ENCODE measurements around the gene GPN3. TPM values are rescaled to one million over a fixed set of nuclear protein-coding genes. Genes with fewer than 3 reads are reported as not detected.

Gene GPN3
- total and polyA plus RNA-seq, 2 of the 8 experiments (the other 6 are each of a cell fraction or from before 2014, with no cell fraction given): 49.7 to 52.9 TPM

DNA sequence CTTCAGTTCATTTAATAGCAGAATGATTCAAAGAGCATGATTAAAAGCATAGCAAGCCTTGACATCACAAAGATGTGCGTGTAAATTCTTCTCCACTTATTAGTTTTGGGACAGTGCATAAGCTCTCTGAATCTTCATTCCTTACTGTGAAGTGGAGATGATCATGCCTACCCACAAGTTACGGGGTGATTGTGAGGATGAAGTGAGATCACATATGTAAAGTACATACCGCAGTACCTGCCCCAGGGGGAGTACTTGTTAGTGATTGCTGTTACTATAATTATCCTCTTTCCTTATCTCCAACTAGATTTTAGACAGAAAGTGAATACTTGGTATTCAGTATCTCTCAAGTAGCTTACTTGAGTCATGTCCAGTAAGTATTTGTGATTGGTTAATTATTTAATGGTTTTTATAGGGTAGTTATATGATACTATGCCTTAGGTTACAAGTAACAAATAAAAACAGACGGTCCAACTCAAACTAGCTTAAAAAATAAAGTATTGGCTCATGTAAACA, 40.1 kb upstream of the GPN3 start:
- H3K4me3 ChIP-seq (ENCODE audit: extremely low read depth in 1 of 4, insufficient read depth in 2 of 4, low read depth in 3 of 4, low read length in 4 of 4): no peak overlapping the region
- POLR2A ChIA-PET (ENCODE audit: partially characterized antibody): no interaction called here
- no peak overlapping the region for H2AK5ac ChIP-seq (ENCODE audit: low read depth, low read length)
- H3K79me1 ChIP-seq (ENCODE audit: low read depth, low read length): no peaks in the 10 kb centered on the region
- H3K18ac ChIP-seq (ENCODE audit: extremely low read depth, low read length): no peak overlapping the region
- H2BK20ac ChIP-seq (ENCODE audit: low read length): no peak overlapping the region
- no peak overlapping the region for H3K56ac ChIP-seq (replicated peaks; ENCODE audit: insufficient read length, low read depth, low read length)
- H3K14ac ChIP-seq (ENCODE audit: insufficient read length): no peak overlapping the region
- H2AFZ ChIP-seq (ENCODE audit: low read length): no peak overlapping the region
- H2BK12ac ChIP-seq (ENCODE audit: low read depth, low read length): no peak overlapping the region
- H4K5ac ChIP-seq (ENCODE audit: insufficient read length, low read depth, low read length): no peak overlapping the region
- H3K9me3 ChIP-seq (ENCODE audit: insufficient read depth in 2 of 2, low read depth in 1 of 2, low read length in 1 of 2): no peaks in the 10 kb centered on the region
- H3K27ac ChIP-seq (ENCODE audit: low read depth, low read length): no peak overlapping the region
- H4K20me1 ChIP-seq (replicated peaks in 1 of 2; ENCODE audit: control insufficient read depth in 1 of 2, insufficient read depth in 2 of 2, low read length in 2 of 2): no peaks in the 10 kb centered on the region
- no peak overlapping the region for H3K23ac ChIP-seq (ENCODE audit: insufficient read length)
- CTCF ChIA-PET (ENCODE audit: partially characterized antibody): interaction anchor here (0.8 to 9.3 kb wide), 4 partner anchors 58 to 112 kb away, joined by 3 to 117 read pairs (median 4); partner anchors contain the start of gene ARPC3
- no peak for FAIRE-seq
- H3K4ac ChIP-seq (replicated peaks; ENCODE audit: insufficient read length, low read depth, low read length): no peak overlapping the region
- no peaks in the 10 kb centered on the region for H3K36me3 ChIP-seq (ENCODE audit: control insufficient read depth in 2 of 4, insufficient read depth in 4 of 4, low read length in 3 of 4)
- H3K79me2 ChIP-seq (ENCODE audit: control insufficient read depth in 1 of 2, insufficient read depth in 2 of 2, low read length in 2 of 2): no peaks in the 10 kb centered on the region
- H2BK120ac ChIP-seq (replicated peaks; ENCODE audit: low read depth, low read length): no peak overlapping the region
- no peak overlapping the region for H3K9ac ChIP-seq (replicated peaks in 1 of 4; ENCODE audit: extremely low read depth in 1 of 4, low read depth in 3 of 4, low read length in 3 of 4)
- H2BK5ac ChIP-seq (ENCODE audit: low read depth, low read length): no peak overlapping the region
- H2BK15ac ChIP-seq (ENCODE audit: low read length): no peak overlapping the region
- no peak overlapping the region for H4K91ac ChIP-seq (replicated peaks; ENCODE audit: insufficient read length, low read length)
- H3K4me2 ChIP-seq (ENCODE audit: insufficient read depth in 1 of 2, low read depth in 2 of 2, low read length in 2 of 2): no peak overlapping the region
- no peak overlapping the region for H4K8ac ChIP-seq (ENCODE audit: extremely low read depth, insufficient read depth, low read length)
- WGBS, 2 experiments (ENCODE audit: extremely low coverage in 1 of 2, insufficient coverage in 1 of 2, insufficient read length in 1 of 2, insufficient replicate concordance in 2 of 2, low coverage in 1 of 2, low lambda C conversion rate in 2 of 2, missing lambda C conversion rate in 1 of 2): 89% methylated on average over 4 of the region's 4 CpGs; no CpG with 5 or more reads in 1 of the 2 experiments
- H3K23me2 ChIP-seq (ENCODE audit: low read depth, low read length): no peaks in the 10 kb centered on the region
- H3K4me1 ChIP-seq (replicated peaks in 1 of 4; ENCODE audit: control insufficient read depth in 3 of 4, insufficient read depth in 4 of 4, low read length in 3 of 4): no peaks in the 10 kb centered on the region
- DNase-seq (ENCODE audit: low read depth in 1 of 2, low spot score in 2 of 2): no peak
- peaks cover 0 to 5% (median 2%) of the 10 kb centered on the region in 4 experiments; a peak in 4 of 7 replicates for H3K27me3 ChIP-seq (replicated peaks in 1 of 4; ENCODE audit: control insufficient read depth in 3 of 4, extremely low read depth in 1 of 4, insufficient read depth in 3 of 4, low read length in 3 of 4)
- no peak for TF ChIP-seq BCL11A (IDR thresholded peaks at IDR 0.05; ENCODE audit: low read depth in 2 of 2, low read length in 2 of 2)
- no peak for TF ChIP-seq POLR2AphosphoS5 (IDR thresholded peaks at IDR 0.05; ENCODE audit: low read depth, low read length)
- no peak for TF ChIP-seq USF2 (IDR thresholded peaks at IDR 0.05; ENCODE audit: low read length)
- TF ChIP-seq, protein P1, sequence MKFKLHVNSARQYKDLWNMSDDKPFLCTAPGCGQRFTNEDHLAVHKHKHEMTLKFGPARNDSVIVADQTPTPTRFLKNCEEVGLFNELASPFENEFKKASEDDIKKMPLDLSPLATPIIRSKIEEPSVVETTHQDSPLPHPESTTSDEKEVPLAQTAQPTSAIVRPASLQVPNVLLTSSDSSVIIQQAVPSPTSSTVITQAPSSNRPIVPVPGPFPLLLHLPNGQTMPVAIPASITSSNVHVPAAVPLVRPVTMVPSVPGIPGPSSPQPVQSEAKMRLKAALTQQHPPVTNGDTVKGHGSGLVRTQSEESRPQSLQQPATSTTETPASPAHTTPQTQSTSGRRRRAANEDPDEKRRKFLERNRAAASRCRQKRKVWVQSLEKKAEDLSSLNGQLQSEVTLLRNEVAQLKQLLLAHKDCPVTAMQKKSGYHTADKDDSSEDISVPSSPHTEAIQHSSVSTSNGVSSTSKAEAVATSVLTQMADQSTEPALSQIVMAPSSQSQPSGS (IDR thresholded peaks at IDR 0.05; ENCODE audit: low read length): no peak
- TF ChIP-seq RXRA (IDR thresholded peaks at IDR 0.05; ENCODE audit: insufficient read depth, low read depth, low read length): no peak
- no peak for TF ChIP-seq MAX (IDR thresholded peaks at IDR 0.05)
- no peak for TF ChIP-seq NANOG (IDR thresholded peaks at IDR 0.05; ENCODE audit: insufficient read depth, low read depth, low read length, poor library complexity, severe bottlenecking)
- TF ChIP-seq YY1 (IDR thresholded peaks at IDR 0.05; ENCODE audit: low read depth, low read length): no peak
- TF ChIP-seq KDM1A (IDR thresholded peaks at IDR 0.05; ENCODE audit: borderline replicate concordance, low read length): no peak
- no peak for TF ChIP-seq POU5F1 (IDR thresholded peaks at IDR 0.05; ENCODE audit: low read depth, low read length)
- TF ChIP-seq CHD1 (IDR thresholded peaks at IDR 0.05; ENCODE audit: low read depth, low read length): no peak

All from H1 (cell line).